ENCODE data around the gene SLC26A11.
A peak's percentile ranks its signal among the peaks of the same experiment; 100 is the strongest.
"Not testable (repeated sequence)": the region's sequence is repeated elsewhere in the genome, so short reads cannot be mapped to it uniquely, and the experiment has no call there.

SLC26A11 gene

GRCh38 chr17:80258296-80258695 lies 38.1 kb downstream of the SLC26A11 start:
- Mint-ChIP-seq H3K27ac (peak overlapping the region; percentile 49 to 97), H3K4me3 (peak overlapping the region; percentile 90 to 93), H3K4me1 (ENCODE audit: low read depth in 2 of 2) (peaks cover 51 to 53% of the 10 kb centered on the region in 2 donors), H3K36me3 (ENCODE audit: insufficient read depth) (peaks cover 29% of the 10 kb centered on the region)
- not testable (repeated sequence) for ATAC-seq (replicated peaks); H3K9me3 Mint-ChIP-seq; DNase-seq; H3K27me3 Mint-ChIP-seq

GRCh38 chr17:80259457-80260068 lies 39.3 kb downstream of the SLC26A11 start:
- DNase-seq (no peak), ATAC-seq (replicated peaks) (no peak)
- no peaks in the 10 kb centered on the region for H3K9me3 Mint-ChIP-seq
- no peaks in the 10 kb centered on the region for H3K27me3 Mint-ChIP-seq
- H3K4me1 Mint-ChIP-seq (ENCODE audit: low read depth in 2 of 2) = peaks cover 48 to 50% of the 10 kb centered on the region in 2 donors
- H3K36me3 Mint-ChIP-seq (ENCODE audit: insufficient read depth) = peaks cover 35% of the 10 kb centered on the region
- H3K4me3 Mint-ChIP-seq = peak overlapping the region; percentile 90 to 93
- H3K27ac Mint-ChIP-seq = peak overlapping the region; percentile 97 to 99

GRCh38 chr17:80260069-80260535 lies 39.9 kb downstream of the SLC26A11 start:
- peak; percentile 69 for ATAC-seq (replicated peaks)
- Mint-ChIP-seq H3K9me3 (no peaks in the 10 kb centered on the region), H3K27ac (peak overlapping the region; percentile 97 to 99), H3K4me3 (peak overlapping the region; percentile 90 to 93), H3K27me3 (no peaks in the 10 kb centered on the region), H3K4me1 (ENCODE audit: low read depth in 2 of 2) (peaks cover 48 to 49% of the 10 kb centered on the region in 2 donors), H3K36me3 (ENCODE audit: insufficient read depth) (peaks cover 36% of the 10 kb centered on the region)
- peak; percentile 62 to 68 (median 66) for DNase-seq

- peak; percentile 31 for ATAC-seq (replicated peaks)
- no peaks in the 10 kb centered on the region for H3K27me3 Mint-ChIP-seq
Observed at GRCh38 chr17:80260791-80261158, 40.5 kb downstream of the SLC26A11 start, which contains the start of gene RNF213. RNF213 (plus strand) TSS chr17:80260852; CDS start chr17:80263682, 2,830 bp downstream.

DNA sequence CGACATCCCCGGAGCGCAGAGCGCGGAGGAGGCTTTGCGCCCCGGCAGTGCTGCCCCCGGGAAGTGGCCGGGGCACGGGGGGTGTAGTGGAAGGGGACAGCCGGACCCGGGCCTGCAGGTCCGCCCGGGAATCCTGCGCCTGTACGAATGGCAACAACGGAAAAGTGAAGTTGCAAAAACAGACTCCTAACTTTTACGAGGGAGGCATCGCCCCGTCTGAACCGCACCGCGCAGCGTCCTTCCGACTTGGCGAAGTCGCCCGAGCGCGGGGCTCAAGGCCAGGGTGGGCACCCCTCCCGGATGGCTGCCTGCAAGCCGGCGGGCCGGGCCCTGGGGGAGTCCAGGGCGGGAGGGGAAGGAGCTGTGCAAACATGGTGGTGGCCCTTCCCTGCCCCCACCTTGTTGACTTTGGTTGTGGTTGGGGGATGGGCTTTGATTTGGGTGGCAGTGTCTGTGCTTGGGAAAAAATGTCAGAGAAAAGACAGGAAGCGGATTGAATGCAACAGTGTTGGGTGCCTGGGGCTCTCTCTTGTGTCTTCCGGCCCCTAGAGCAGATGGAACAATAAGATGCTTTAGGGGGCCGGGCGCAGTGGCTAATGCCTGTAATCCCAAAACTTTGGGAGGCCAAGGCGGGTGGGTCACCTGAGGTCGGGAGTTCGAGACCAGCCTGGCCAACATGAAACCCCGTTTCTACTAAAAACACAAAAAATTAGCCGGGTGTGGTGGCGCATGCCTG lies 41.1 kb downstream of the SLC26A11 start:
- H3K27me3 Mint-ChIP-seq = no peaks in the 10 kb centered on the region
- no peaks in the 10 kb centered on the region for H3K9me3 Mint-ChIP-seq
- H3K4me1 Mint-ChIP-seq (ENCODE audit: low read depth in 2 of 2) = peaks cover 53 to 55% of the 10 kb centered on the region in 2 donors
- peak overlapping the region; percentile 96 to 98 for H3K27ac Mint-ChIP-seq
- ATAC-seq (replicated peaks) = peak; percentile 18
- H3K4me3 Mint-ChIP-seq = peak overlapping the region in 1 of 2 donors; percentile 98
- DNase-seq = peak; percentile 48 to 71 (median 49)
- H3K36me3 Mint-ChIP-seq (ENCODE audit: insufficient read depth) = peaks cover 47% of the 10 kb centered on the region

More at GRCh38 chr17:80260791-80261158, 40.5 kb downstream of the SLC26A11 start, which contains the start of gene RNF213:
- peak within 1 kb of the TSS; percentile 98 to 99 for H3K27ac Mint-ChIP-seq
- DNase-seq = peak; percentile 33 to 47 (median 41)
- peak within 1 kb of the TSS; percentile 90 to 98 for H3K4me3 Mint-ChIP-seq
- H3K9me3 Mint-ChIP-seq = no peaks in the 10 kb centered on the region
- peaks cover 50 to 52% of the 10 kb centered on the region in 2 donors for H3K4me1 Mint-ChIP-seq (ENCODE audit: low read depth in 2 of 2)
- peaks cover 42% of the 10 kb centered on the region for H3K36me3 Mint-ChIP-seq (ENCODE audit: insufficient read depth)

GRCh38 chr17:80261895-80262279 lies 41.7 kb downstream of the SLC26A11 start:
- ATAC-seq (replicated peaks) (no peak), DNase-seq (no peak)
- Mint-ChIP-seq H3K36me3 (ENCODE audit: insufficient read depth) (peaks cover 47% of the 10 kb centered on the region), H3K4me3 (peak overlapping the region in 1 of 2 donors; percentile 98), H3K9me3 (no peaks in the 10 kb centered on the region), H3K27ac (peak overlapping the region; percentile 96 to 98), H3K27me3 (no peaks in the 10 kb centered on the region), H3K4me1 (ENCODE audit: low read depth in 2 of 2) (peaks cover 53 to 55% of the 10 kb centered on the region in 2 donors)

- peak overlapping the region; percentile 96 to 98 for H3K27ac Mint-ChIP-seq
- no peak for DNase-seq
- peaks cover 56% of the 10 kb centered on the region in 2 donors for H3K4me1 Mint-ChIP-seq (ENCODE audit: low read depth in 2 of 2)
Observed at GRCh38 chr17:80262291-80262690, 42.1 kb downstream of the SLC26A11 start.

GRCh38 chr17:80262775-80263244 lies 42.6 kb downstream of the SLC26A11 start:
- peak overlapping the region in 1 of 2 donors; percentile 98 for H3K4me3 Mint-ChIP-seq
- no peaks in the 10 kb centered on the region for H3K27me3 Mint-ChIP-seq
- no peak for DNase-seq
- peaks cover 47% of the 10 kb centered on the region for H3K36me3 Mint-ChIP-seq (ENCODE audit: insufficient read depth)
- no peaks in the 10 kb centered on the region for H3K9me3 Mint-ChIP-seq
- H3K27ac Mint-ChIP-seq = peak overlapping the region in 1 of 2 donors; percentile 94
- no peak for ATAC-seq (replicated peaks)
- H3K4me1 Mint-ChIP-seq (ENCODE audit: low read depth in 2 of 2) = peaks cover 57 to 59% of the 10 kb centered on the region in 2 donors

More at GRCh38 chr17:80262291-80262690, 42.1 kb downstream of the SLC26A11 start:
- no peaks in the 10 kb centered on the region for H3K9me3 Mint-ChIP-seq
- no peak for ATAC-seq (replicated peaks)
- peaks cover 47% of the 10 kb centered on the region for H3K36me3 Mint-ChIP-seq (ENCODE audit: insufficient read depth)
- no peaks in the 10 kb centered on the region for H3K27me3 Mint-ChIP-seq
- H3K4me3 Mint-ChIP-seq = peak overlapping the region in 1 of 2 donors; percentile 98

GRCh38 chr17:80263253-80264204 lies 43.3 kb downstream of the SLC26A11 start:
- Mint-ChIP-seq H3K9me3 (no peaks in the 10 kb centered on the region), H3K4me1 (ENCODE audit: low read depth in 2 of 2) (peaks cover 49 to 52% of the 10 kb centered on the region in 2 donors), H3K27me3 (no peaks in the 10 kb centered on the region), H3K4me3 (peak overlapping the region in 1 of 2 donors; percentile 98), H3K36me3 (ENCODE audit: insufficient read depth) (peaks cover 43% of the 10 kb centered on the region), H3K27ac (peak overlapping the region; percentile 90 to 94)
- peak; percentile 77 to 80 (median 78) for DNase-seq
- peak; percentile 39 for ATAC-seq (replicated peaks)

DNA sequence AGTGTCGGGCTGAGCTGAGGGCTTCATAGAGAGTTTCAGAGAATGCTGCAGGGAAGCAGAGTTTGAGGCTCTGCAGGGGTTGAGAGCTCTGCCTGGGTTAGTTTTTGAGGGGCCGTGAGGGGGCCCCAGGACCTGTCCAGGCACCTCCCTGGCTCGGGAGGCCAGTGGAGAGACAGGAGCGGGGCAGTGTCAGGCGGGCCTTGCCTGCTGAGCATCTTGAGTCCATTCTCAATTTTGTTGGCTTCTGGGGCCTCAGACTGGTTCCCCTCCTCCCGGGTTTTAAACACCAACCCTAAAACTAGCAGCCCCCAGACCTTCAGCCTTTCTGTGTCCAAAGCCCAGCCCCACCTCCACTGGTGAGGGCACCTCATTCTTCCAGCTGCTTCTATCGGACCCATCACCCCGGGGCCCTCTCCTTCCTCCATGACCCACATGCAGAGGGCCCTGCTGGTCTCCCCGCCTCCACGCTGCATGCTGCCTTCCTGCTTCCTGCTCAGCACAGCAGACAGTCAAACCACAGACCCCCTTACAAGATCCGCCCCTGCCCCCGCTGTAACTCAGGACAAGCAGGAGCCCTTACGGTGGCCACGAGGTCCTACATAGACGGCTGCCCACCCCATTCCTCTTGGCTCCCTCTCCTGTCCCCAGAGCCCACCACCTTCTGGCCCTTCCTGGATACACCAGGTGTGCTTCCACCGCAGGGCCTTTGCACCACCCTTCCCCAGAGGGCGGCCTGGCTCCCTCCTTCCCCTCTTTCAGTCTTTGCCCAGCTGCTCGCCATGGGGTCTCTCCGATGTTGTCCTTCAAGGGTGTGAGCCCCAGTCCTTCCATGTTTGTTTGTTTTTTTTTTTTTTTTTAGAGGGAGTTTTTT lies 44.2 kb downstream of the SLC26A11 start:
- Mint-ChIP-seq H3K9me3 (no peaks in the 10 kb centered on the region), H3K4me1 (ENCODE audit: low read depth in 2 of 2) (peaks cover 44% of the 10 kb centered on the region in 2 donors), H3K27me3 (no peaks in the 10 kb centered on the region), H3K4me3 (peak overlapping the region in 1 of 2 donors; percentile 98), H3K36me3 (ENCODE audit: insufficient read depth) (peaks cover 38% of the 10 kb centered on the region), H3K27ac (peak overlapping the region; percentile 90 to 94)
- DNase-seq = peak; percentile 38 to 44 (median 44)
- peak; percentile 19 for ATAC-seq (replicated peaks)

DNA sequence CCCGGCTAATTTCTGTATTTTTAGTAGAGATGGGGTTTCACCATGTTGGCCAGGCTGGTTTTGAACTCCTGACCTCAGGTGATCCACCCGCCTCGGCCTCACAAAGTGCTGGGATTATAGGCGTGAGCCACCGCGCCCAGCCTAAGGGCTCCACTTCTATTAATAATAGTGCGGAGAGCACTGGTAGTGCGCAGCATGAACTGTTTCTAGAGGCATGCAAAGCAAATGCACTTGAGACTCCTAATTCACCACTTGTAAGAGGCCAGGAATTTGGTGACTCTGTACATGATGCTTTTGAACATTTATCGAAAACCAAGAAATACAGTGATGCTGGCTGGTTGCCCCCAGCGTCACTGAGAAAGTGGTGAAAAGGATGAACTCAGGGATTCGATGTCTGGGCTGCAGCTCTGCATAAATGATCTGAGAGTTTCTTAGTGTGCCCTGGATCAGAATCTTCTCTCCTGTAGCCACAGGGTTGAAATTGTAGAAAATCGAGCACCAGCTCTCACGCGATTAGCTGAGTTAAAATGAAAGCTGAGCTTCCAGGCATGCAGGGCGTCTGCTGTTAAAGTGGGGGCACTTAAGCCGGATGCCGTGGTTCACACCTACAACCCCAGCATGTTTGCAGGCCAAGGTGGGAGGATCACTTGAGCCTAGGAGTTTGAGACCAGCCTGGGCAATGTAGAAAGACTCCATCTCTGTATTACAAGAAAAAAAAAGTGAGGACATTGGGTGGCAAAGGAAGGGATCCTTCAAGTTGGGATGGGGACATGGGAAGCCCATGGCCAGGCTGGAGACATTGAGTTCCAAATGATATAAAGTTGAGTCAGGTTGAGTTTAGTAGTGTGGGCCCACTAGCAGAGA lies 45.2 kb downstream of the SLC26A11 start:
- no peaks in the 10 kb centered on the region for H3K9me3 Mint-ChIP-seq
- peaks cover 40 to 45% of the 10 kb centered on the region in 2 donors for H3K4me1 Mint-ChIP-seq (ENCODE audit: low read depth in 2 of 2)
- H3K27me3 Mint-ChIP-seq = no peaks in the 10 kb centered on the region
- DNase-seq (peak; percentile 69 to 73 (median 70)), ATAC-seq (replicated peaks) (peak; percentile 73)
- peak overlapping the region in 1 of 2 donors; percentile 98 for H3K4me3 Mint-ChIP-seq
- peak overlapping the region; percentile 90 to 94 for H3K27ac Mint-ChIP-seq
- peaks cover 34% of the 10 kb centered on the region for H3K36me3 Mint-ChIP-seq (ENCODE audit: insufficient read depth)
